GM18505 (cell line): ENCODE results near the gene NDUFA9.

Experiments
- ATAC-seq: cut with Tn5 transposase; IDR thresholded peaks from one replicate; pipeline ENCODE4 v1.9.1; 2021; ENCODE audit not compliant: unreplicated experiment
- POLR2A ChIP-seq: IDR thresholded peaks from 4 replicates; pipeline ENCODE4 v1.6.1; 2011; ENCODE audit warnings: borderline replicate concordance; ENCODE audit not compliant: insufficient read depth, insufficient read length; ENCODE audit errors: extremely low read depth

Gene NDUFA9

DNA sequence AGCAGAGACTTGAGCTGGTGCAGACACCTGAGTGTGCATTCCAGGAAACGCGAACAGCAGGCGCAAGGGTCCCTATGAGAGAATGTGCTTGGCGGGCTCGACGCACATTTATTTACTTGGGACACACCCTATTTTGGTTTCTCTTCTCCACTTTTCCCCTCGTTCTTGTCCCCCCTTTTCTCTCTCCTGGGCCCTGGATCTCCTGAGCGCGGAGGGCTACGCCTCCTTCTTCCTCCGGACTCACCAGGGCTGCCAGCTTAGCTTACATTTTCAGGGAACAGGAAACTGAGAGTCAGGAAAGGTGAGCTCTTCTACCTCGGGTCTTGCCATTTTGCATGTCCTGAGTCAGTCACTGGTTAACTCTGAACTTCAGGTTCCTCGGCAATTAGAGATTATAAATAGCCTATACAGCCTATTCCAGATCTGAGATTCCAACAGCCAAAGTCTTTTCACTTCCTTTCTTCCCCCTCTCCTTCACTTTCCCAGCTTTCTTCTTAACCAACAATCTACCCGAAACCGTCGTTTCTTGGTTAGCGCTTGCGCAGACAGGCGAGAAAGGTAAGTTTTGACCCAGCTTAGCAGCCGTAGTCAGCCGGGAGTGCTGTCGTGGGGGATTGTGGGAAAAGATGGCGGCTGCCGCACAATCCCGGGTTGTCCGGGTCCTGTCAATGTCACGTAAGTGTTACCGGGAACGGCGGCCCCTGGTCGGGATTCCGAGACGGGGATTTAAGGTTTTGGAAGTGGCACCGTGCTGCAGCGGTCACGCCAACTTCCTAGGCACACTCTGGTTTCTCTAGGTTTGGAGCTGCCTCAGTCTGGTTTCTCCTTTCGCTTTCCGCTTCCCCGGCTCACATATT lies at the start of gene NDUFA9, which contains the start of gene AKAP3:
Gene NDUFA9 (plus strand): TSS at position 614 of the 857 bp plus-strand sequence. CDS start 13 bp downstream, at position 627.
Gene AKAP3 (minus strand): TSS at position 551 of the 857 bp plus-strand sequence. CDS start 10,855 bp downstream, outside the sequence.
- ATAC-seq, result peak; percentile 74
- TF ChIP-seq POLR2A, result peak; percentile 94

DNA sequence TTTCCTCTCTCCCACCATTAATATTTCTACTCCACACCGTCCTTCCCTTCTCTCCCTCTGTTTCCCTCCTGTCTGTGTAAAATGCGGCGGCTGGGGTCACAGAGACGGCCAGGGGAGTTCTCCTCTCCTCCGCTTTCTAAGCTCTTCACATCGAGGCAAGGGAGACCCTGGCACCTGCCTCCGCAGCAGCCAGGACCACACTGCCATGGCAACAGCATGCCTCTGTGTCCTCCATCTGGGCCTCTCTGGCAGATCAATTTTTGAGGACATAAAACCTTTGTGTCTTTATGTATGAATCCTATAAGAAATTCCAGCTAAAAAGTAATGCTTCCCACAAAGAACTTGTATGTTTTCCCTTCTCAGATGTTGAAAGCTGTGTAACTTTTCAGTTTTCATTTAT lies 45.5 kb upstream of the NDUFA9 start:
- no peak for TF ChIP-seq POLR2A
- ATAC-seq, result no peak

DNA sequence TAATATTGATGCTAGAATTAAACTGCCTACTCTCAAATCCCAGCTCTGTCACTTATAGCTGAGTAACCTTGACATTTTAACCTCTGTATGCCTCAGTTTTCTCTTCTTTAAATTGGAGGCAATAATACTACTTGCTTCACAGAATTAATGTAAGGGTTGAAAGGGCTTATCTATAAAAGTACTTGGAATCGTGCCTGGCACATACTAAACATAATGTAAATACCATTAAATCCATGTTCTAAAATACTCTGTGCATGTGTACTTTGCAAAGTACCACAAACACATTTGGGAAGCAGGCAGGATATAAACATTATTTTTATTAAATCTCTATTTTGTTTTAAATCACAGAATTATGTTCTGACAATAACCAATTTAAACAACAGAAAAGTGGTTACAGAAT lies 45.0 kb upstream of the NDUFA9 start:
- no peak for ATAC-seq
- no peak for TF ChIP-seq POLR2A

DNA sequence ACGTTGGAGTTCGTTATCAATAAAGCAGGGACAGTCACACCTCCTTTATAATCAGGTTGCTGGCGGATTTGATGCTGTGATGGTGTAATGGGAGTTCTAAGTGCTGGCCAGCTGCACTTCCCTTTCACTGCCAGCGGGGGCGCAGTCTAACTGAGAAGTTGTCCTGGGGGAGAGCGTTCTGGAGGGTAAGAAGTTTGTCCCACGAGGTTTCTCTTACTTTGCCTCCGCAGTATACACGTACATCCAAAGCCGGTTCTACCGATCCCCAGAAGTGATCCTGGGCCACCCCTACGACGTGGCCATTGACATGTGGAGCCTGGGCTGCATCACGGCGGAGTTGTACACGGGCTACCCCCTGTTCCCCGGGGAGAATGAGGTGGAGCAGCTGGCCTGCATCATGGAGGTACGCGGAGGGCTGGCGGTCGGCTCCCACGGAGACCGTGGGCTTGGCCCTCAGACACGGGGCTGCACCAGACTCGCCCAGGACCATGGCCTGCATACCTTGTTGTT lies 44.2 kb upstream of the NDUFA9 start:
- ATAC-seq, result peak; percentile 89
- peak; percentile 75 for TF ChIP-seq POLR2A

DNA sequence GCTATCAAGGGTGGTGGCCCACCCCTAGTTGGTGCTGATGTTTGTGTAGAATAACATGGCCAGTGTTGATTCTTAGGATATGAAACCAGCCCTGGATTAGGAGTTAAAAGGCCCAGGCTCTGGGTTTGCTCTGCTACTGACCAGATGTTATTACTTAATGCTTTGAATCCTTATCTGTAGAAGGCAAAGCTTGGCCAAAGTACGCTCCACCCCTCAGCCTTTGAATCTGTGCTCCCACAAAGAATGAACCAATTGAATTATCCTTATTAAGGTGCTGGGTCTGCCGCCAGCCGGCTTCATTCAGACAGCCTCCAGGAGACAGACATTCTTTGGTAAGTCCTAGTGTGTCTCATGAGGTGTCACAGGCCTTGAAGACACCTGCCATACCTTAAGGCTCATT lies 41.9 kb upstream of the NDUFA9 start:
- no peak for TF ChIP-seq POLR2A
- no peak for ATAC-seq

DNA sequence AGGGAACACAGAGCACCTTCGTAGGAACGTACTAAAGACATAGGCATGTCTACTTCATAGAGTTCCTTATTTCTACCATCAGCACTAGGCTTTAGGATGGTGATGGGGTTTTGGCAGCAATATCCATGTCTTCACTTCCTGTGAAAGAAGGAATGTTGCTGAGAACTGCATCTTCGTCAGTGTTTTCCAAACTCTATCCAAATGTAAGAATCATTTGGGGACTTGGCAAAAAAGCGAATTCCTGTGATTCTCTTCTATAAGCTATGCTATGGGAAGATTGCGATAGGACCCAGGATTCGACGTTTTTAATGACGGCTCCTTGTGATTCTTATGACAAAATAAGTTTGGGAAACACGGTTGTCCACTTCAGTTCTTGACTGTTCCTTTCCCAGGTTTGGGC lies 39.8 kb upstream of the NDUFA9 start:
- no peak for TF ChIP-seq POLR2A
- ATAC-seq, result no peak

DNA sequence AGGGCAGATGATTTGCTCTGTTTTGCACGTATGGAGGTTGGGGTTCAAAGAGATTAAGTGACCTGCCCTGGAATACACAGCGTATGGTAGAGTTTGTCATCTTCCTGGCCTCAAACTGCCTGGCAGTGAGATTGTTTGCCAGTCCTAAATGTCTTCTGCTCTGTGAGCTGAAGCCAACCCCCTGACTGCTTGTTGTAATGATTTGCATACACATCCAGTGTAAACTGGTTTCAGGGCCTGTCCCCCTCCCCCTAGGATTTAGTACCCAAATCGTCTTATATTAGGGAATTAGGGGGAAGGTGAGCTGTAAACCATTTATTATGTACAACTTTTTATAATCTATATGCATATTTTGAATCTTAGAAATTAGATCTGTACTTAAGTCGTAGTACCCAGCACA lies 38.4 kb upstream of the NDUFA9 start:
- no peak for TF ChIP-seq POLR2A
- ATAC-seq, result no peak

DNA sequence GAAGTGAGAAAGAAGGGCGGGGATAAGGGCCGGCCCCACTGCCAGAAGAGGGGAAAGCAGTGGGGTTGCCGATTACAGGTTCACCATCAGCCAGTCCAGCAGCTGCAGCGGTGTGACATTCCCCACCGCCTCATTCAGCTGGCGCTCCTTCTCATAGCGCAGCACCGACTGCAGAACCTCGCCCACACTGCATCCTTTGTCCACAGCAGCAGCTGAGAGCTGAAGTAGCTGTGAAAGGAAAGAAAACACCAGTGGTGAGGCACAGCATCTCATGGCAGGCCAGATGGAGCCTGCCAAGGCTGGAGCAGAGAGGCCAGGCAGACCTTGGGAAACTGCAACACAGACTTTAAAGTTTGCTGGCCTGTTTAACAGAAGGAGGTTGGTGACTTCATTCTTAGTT lies 33.2 kb upstream of the NDUFA9 start:
- ATAC-seq, result no peak
- no peak for TF ChIP-seq POLR2A

DNA sequence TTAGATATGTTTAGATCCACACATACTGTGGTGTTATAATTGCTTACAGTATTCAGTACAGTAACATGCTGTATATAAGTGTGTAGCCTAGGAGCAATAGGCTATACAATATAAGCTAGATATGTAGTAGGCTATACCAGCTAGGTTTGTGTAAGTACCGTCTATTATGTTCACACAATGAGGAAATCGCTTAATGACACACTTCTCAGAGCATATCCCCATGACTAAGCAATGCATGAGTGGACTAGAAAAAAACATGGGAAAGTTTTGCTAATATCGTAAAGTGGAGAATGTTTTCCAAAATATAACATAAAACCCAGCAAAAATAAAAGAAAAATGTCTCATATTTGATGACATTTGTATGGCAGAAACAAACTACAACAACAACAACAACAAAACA lies 27.4 kb upstream of the NDUFA9 start:
- no peak for ATAC-seq
- TF ChIP-seq POLR2A, result no peak

DNA sequence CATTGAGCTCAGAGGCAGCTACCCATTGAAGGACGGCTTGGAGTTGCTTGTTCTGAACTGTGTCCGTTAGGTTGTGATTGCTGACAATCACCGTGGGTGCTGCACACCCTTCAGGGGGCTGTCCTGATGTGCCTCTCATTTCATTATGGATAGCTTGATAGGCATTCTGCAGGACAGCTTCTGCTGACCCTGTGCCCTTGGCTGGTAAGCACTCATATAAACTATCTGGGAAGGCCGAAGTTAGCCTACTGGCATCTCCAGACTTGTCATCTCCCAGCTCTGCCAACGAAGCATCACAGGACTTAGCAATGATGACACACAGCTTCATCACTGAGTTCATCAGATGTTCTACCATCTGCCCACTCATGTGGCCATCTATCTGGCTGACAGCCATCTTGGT lies 22.4 kb upstream of the NDUFA9 start:
- no peak for TF ChIP-seq POLR2A
- ATAC-seq, result no peak

DNA sequence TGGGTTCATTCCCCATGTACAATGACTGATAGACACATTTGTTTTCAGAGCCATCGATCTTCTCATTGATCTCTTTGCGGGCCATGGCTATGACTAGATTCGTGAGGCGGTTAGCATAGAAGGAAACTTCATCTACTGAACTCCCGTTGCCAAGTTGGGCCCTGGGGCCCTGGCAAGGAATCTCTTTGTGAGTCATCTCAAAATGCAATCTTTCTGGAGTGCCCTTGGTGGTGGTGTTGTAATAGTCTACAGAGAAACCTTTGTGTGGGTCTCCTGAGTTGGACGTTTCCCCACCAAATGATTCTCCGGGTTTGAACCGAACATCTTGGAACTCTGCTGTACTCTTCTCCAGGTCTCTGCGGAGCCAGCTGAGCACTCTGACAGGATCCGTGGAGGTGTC lies 20.5 kb upstream of the NDUFA9 start:
- no peak for ATAC-seq
- TF ChIP-seq POLR2A, result no peak

DNA sequence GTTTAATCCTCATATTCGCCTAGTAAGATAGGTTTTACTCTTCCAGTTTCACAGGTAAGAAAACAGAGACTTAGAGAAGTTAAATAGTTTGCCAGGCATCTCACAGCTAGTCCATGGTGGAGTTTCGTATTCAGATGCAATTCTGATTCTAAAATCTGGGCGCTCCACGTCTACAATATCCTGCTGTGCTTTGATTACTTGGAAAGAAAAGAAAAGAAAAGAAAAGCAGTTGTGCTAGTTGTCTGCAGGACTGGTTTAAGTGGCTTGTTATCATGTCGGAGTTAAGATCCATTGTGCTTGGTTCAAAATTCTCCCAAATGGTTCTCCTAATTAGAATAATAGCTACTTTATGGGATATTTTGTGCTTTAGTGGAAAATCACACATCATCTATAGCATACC lies 18.7 kb upstream of the NDUFA9 start:
- TF ChIP-seq POLR2A, result no peak
- ATAC-seq, result no peak

DNA sequence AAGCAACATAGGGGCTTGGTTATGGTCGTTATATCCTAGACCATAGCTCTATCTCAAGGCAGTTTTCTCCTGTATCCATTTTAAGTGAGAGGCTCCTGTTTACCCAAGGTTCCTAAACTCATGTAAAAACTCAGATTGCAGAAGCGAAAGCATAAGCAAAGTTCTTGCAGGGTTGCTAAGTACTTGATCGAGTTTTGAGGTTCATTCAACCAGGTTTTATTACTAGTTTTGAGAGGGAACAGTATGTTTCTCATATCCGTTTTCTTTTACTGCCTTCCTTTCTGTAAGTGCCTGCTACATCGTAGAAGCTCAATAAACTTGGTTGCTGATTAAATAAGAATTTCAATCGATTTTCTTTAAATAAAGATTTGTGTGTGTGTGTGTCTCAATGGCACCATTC lies 5.2 kb upstream of the NDUFA9 start:
- no peak for ATAC-seq
- TF ChIP-seq POLR2A, result no peak

DNA sequence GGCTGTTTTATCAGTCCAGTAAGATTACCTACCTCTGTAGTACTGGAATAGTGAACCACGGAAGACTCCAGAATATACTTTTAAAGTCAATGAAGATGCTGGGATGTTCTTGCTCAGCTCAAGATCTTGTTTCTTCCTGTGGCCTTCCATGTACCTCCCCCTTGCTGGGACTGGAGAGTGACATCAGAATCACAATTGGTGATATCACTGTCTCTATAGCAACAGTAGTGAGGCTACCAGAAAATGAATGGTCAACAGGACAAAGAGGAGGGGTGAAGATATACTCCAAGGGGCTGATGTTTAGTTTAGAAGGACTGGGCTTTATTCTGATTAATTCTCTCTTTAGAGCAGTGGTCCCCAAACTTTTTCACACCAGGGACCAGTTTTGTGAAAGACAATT lies 3.9 kb upstream of the NDUFA9 start:
- TF ChIP-seq POLR2A, result no peak
- ATAC-seq, result no peak
